NB4 (cell line): ENCODE data around the gene FTSJ3.

ENCODE experiments used
- DNase-seq: peaks from one replicate; pipeline ENCODE4 v3.0.0; 2010; ENCODE audit warnings: low read depth
- H3K4me3 ChIP-seq: one replicate; pipeline ENCODE4 v1.5.1; 2011; ENCODE audit warnings: mild to moderate bottlenecking, low read depth, low read length, moderate library complexity
- CTCF ChIP-seq: IDR thresholded peaks from one replicate; pipeline ENCODE4 v1.5.1; 2012; ENCODE audit warnings: low read depth, low read length
- MAX ChIP-seq: IDR thresholded peaks from 2 replicates; pipeline ENCODE4 v1.6.1; 2011; ENCODE audit warnings: low read depth, low read length
- MYC ChIP-seq: IDR thresholded peaks from 2 replicates; pipeline ENCODE4 v1.6.1; 2011; ENCODE audit warnings: low read depth, low read length
- POLR2A ChIP-seq: IDR thresholded peaks from 2 replicates; pipeline ENCODE4 v1.6.1; 2011; ENCODE audit warnings: mild to moderate bottlenecking; ENCODE audit not compliant: insufficient read length; ENCODE audit errors: extremely low read depth

Gene FTSJ3

GRCh38 chr17:63783522-63783921 lies 43.9 kb downstream of the FTSJ3 start:
- DNase-seq: no peak
- TF ChIP-seq MAX (no peak), MYC (no peak), POLR2A (no peak), CTCF (no peak)
- no peak overlapping the region for H3K4me3 ChIP-seq

GRCh38 chr17:63780928-63781327 lies 46.5 kb downstream of the FTSJ3 start:
- DNase-seq: no peak
- TF ChIP-seq MYC (no peak), CTCF (no peak), POLR2A (no peak), MAX (no peak)
- H3K4me3 ChIP-seq: no peak overlapping the region

GRCh38 chr17:63780507-63780906 lies 47.0 kb downstream of the FTSJ3 start:
- TF ChIP-seq CTCF: no peak
- TF ChIP-seq POLR2A: no peak
- TF ChIP-seq MYC: no peak
- no peak for TF ChIP-seq MAX
- H3K4me3 ChIP-seq: no peak overlapping the region
- DNase-seq: no peak

GRCh38 chr17:63775420-63775819 lies 52.0 kb downstream of the FTSJ3 start:
- DNase-seq: no peak
- TF ChIP-seq CTCF: no peak
- TF ChIP-seq POLR2A: no peak
- TF ChIP-seq MAX: no peak
- TF ChIP-seq MYC: no peak
- peak overlapping the region; percentile 99 for H3K4me3 ChIP-seq

- peak overlapping the region; percentile 99 for H3K4me3 ChIP-seq
- peak; percentile 56 for DNase-seq
- TF ChIP-seq CTCF: no peak
These were observed 52.5 kb downstream of the FTSJ3 start for GRCh38 chr17:63774969-63775265.

GRCh38 chr17:63774141-63774968 lies 53.1 kb downstream of the FTSJ3 start, which contains the start of gene DDX42:
TSS of gene DDX42 (plus strand) at chr17:63774170. CDS start at chr17:63787050, 12,880 bp downstream.
- H3K4me3 ChIP-seq: peak within 1 kb of the TSS; percentile 99
- no peak for TF ChIP-seq MYC
- TF ChIP-seq MAX: no peak
- no peak for TF ChIP-seq POLR2A
- TF ChIP-seq CTCF: no peak
- DNase-seq: no peak
